ENCODE results near the gene ALOXE3. TPM values are rescaled to one million over a fixed set of nuclear protein-coding genes. Genes with fewer than 3 reads are reported as not detected.
"Not testable (repeated sequence)": the region's sequence is repeated elsewhere in the genome, so short reads cannot be mapped to it uniquely, and the experiment has no call there.

Gene ALOXE3
- total RNA-seq, 1 donor from 2014 or later, result not detected

- Mint-ChIP-seq H3K27me3 (ENCODE audit: unreplicated experiment) (peaks cover 22% of the 10 kb centered on the region), H3K9me3 (ENCODE audit: unreplicated experiment) (no peaks in the 10 kb centered on the region), H3K4me3 (ENCODE audit: unreplicated experiment) (no peak overlapping the region), H3K4me1 (ENCODE audit: unreplicated experiment) (peaks cover 7% of the 10 kb centered on the region), H3K27ac (ENCODE audit: unreplicated experiment) (no peak overlapping the region), H3K36me3 (ENCODE audit: low read depth, unreplicated experiment) (no peaks in the 10 kb centered on the region)
- no peak for TF ChIP-seq CTCF (IDR thresholded peaks at IDR 0.05; ENCODE audit: unreplicated experiment)
- DNase-seq (ENCODE audit: low spot score), result no peak
Measured at GRCh38 chr17:8082292-8082691, 36.0 kb downstream of the ALOXE3 start.

DNA sequence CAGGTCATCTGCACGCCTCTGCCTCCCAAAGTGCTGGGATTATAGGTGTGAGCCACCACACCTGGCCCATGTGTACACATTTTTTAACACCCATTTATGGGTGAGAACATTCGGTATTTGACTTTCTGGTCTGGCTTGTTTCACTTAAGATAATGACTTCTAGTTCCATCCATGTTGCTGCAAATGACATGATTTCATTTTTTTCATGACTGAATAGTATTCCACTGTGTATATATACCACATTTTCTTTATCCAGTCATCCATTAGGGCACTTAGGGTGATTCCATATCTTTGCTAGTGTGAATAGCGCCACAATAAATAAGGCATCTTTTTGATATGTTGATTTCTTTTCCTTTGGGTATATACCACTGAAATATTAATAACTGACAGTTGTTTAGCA, 36.4 kb downstream of the ALOXE3 start:
- TF ChIP-seq CTCF (IDR thresholded peaks at IDR 0.05; ENCODE audit: unreplicated experiment), result no peak
- Mint-ChIP-seq H3K9me3 (ENCODE audit: unreplicated experiment) (no peaks in the 10 kb centered on the region), H3K27ac (ENCODE audit: unreplicated experiment) (no peak overlapping the region), H3K4me3 (ENCODE audit: unreplicated experiment) (no peak overlapping the region), H3K27me3 (ENCODE audit: unreplicated experiment) (peaks cover 20% of the 10 kb centered on the region), H3K36me3 (ENCODE audit: low read depth, unreplicated experiment) (no peaks in the 10 kb centered on the region), H3K4me1 (ENCODE audit: unreplicated experiment) (peaks cover 9% of the 10 kb centered on the region)
- DNase-seq (ENCODE audit: low spot score), result no peak

DNA sequence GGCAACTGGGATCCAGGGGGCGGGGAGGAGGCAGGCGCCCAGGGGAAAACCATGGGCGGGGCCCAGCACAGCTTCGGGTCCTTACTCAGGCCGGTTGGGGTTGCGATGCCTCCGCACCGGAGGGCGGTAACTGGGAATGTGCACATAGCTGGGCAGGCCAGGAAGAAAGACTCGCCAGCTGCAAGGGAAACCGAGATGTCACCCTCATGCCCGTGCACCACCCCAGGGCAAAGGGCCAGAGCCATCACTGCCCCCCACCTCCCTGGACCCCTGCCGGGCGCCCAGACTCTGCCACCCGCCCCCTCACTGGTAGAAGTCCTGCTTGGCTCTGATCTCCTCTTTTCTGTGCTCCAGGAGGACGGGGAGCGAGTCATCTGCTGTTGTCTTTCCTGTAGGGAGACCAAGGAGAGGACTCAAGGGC, 37.5 kb downstream of the ALOXE3 start:
- H3K27me3 Mint-ChIP-seq (ENCODE audit: unreplicated experiment), result peaks cover 27% of the 10 kb centered on the region
- H3K9me3 Mint-ChIP-seq (ENCODE audit: unreplicated experiment), result no peaks in the 10 kb centered on the region
- no peak overlapping the region for H3K27ac Mint-ChIP-seq (ENCODE audit: unreplicated experiment)
- no peaks in the 10 kb centered on the region for H3K36me3 Mint-ChIP-seq (ENCODE audit: low read depth, unreplicated experiment)
- peaks cover 12% of the 10 kb centered on the region for H3K4me1 Mint-ChIP-seq (ENCODE audit: unreplicated experiment)
- DNase-seq (ENCODE audit: low spot score), result no peak
- TF ChIP-seq CTCF (IDR thresholded peaks at IDR 0.05; ENCODE audit: unreplicated experiment), result no peak
- H3K4me3 Mint-ChIP-seq (ENCODE audit: unreplicated experiment), result no peak overlapping the region

GRCh38 chr17:8080208-8080798, 38.0 kb downstream of the ALOXE3 start:
- DNase-seq (ENCODE audit: low spot score), result no peak
- Mint-ChIP-seq H3K27me3 (ENCODE audit: unreplicated experiment) (peaks cover 25% of the 10 kb centered on the region), H3K9me3 (ENCODE audit: unreplicated experiment) (no peaks in the 10 kb centered on the region), H3K27ac (ENCODE audit: unreplicated experiment) (no peak overlapping the region), H3K4me1 (ENCODE audit: unreplicated experiment) (peaks cover 12% of the 10 kb centered on the region), H3K4me3 (ENCODE audit: unreplicated experiment) (no peak overlapping the region), H3K36me3 (ENCODE audit: low read depth, unreplicated experiment) (no peaks in the 10 kb centered on the region)
- TF ChIP-seq CTCF (IDR thresholded peaks at IDR 0.05; ENCODE audit: unreplicated experiment), result no peak

GRCh38 chr17:8079291-8080207, 38.8 kb downstream of the ALOXE3 start:
- Mint-ChIP-seq H3K4me1 (ENCODE audit: unreplicated experiment) (peaks cover 18% of the 10 kb centered on the region), H3K4me3 (ENCODE audit: unreplicated experiment) (peak overlapping the region; percentile 25), H3K27ac (ENCODE audit: unreplicated experiment) (no peak overlapping the region), H3K9me3 (ENCODE audit: unreplicated experiment) (no peaks in the 10 kb centered on the region), H3K36me3 (ENCODE audit: low read depth, unreplicated experiment) (no peaks in the 10 kb centered on the region), H3K27me3 (ENCODE audit: unreplicated experiment) (peaks cover 30% of the 10 kb centered on the region)
- peak; percentile 80 for TF ChIP-seq CTCF (IDR thresholded peaks at IDR 0.05; ENCODE audit: unreplicated experiment)
- peak; percentile 82 for DNase-seq (ENCODE audit: low spot score)

DNA sequence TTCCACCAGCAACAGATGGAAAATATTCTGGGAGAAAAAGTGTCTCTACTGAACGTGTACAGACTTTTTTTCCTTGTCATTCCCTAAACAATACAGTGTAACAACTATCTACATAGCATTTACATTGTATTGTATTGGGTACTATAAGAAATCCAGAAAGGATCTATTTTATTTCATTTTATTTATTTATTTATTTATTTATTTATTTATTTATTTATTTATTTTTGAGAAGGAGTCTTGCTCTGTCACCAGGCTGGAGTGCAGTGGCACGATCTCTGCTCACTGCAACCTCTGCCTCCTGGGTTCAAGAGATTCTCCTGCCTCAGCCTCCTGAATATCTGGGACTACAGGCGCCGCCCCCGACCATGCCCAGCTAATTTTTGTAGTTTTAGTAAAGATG, 40.4 kb downstream of the ALOXE3 start:
- H3K27ac Mint-ChIP-seq (ENCODE audit: unreplicated experiment), result peak overlapping the region; percentile 75
- H3K36me3 Mint-ChIP-seq (ENCODE audit: low read depth, unreplicated experiment); H3K9me3 Mint-ChIP-seq (ENCODE audit: unreplicated experiment); DNase-seq (ENCODE audit: low spot score): not testable (repeated sequence)
- H3K27me3 Mint-ChIP-seq (ENCODE audit: unreplicated experiment), result peaks cover 36% of the 10 kb centered on the region
- H3K4me1 Mint-ChIP-seq (ENCODE audit: unreplicated experiment), result peaks cover 34% of the 10 kb centered on the region
- H3K4me3 Mint-ChIP-seq (ENCODE audit: unreplicated experiment), result peak overlapping the region; percentile 44
